AG04449 (cell line): ENCODE data around the gene GABPB2.

Experiments
- CTCF ChIA-PET: fragments of 350-600 bp; formaldehyde crosslinking; extraction: SDS; loops from one replicate; lab custom pipeline; 2021; ENCODE audit warnings: antibody characterized with exemption; lab: Yijun Ruan, JAX
- POLR2A ChIA-PET: fragments of 400-600, 350-600 bp; formaldehyde crosslinking; extraction: SDS; loops from one replicate; lab custom pipeline; 2020; ENCODE audit warnings: antibody characterized with exemption, inconsistent platforms; lab: Yijun Ruan, JAX
- DNase-seq: peaks from one replicate; pipeline ENCODE4 v3.0.0-alpha.2; 2010; ENCODE audit warnings: low read depth, low spot score
- H3K4me3 ChIP-seq: 2 replicates; pipeline ENCODE4 v1.5.1; 2011; ENCODE audit warnings: low read depth, mild to moderate bottlenecking, control low read depth, low read length
- TF ChIP-seq, protein P1 (sequence below): IDR thresholded peaks from one replicate; pipeline ENCODE4 v1.5.1; 2011; ENCODE audit warnings: mild to moderate bottlenecking, moderate library complexity, low read length, control low read depth, inconsistent platforms; ENCODE audit not compliant: insufficient read depth; ENCODE audit errors: missing control alignments

Gene GABPB2

DNA sequence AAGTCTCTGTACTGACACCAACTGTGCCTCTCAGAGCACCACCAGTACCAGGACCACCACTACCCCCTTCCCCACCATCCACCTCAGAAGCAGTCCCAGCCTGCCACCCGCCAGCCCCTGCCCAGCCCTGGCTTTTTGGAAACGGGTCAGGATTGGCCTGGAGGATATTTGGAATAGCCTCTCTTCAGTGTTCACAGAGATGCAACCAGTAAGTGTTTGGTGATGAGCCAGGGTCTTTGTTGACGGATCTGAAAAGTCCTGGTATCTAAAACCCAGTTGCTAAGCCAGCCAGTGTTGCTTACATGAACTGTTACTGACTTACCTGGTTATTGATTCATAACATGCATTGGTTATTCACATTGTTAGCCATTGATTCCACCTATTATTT is 21.9 kb upstream of the GABPB2 start:
- H3K4me3 ChIP-seq, result peak overlapping the region; percentile 74
- POLR2A ChIA-PET, result interaction anchor here (0.9 to 5.5 kb wide), 3 partner anchors 11 to 42 kb away, joined by 3 to 56 read pairs (median 4); partner anchors contain the start of genes CDC42SE1, MINDY1 and MLLT11
- no peak for DNase-seq
- TF ChIP-seq, protein P1, sequence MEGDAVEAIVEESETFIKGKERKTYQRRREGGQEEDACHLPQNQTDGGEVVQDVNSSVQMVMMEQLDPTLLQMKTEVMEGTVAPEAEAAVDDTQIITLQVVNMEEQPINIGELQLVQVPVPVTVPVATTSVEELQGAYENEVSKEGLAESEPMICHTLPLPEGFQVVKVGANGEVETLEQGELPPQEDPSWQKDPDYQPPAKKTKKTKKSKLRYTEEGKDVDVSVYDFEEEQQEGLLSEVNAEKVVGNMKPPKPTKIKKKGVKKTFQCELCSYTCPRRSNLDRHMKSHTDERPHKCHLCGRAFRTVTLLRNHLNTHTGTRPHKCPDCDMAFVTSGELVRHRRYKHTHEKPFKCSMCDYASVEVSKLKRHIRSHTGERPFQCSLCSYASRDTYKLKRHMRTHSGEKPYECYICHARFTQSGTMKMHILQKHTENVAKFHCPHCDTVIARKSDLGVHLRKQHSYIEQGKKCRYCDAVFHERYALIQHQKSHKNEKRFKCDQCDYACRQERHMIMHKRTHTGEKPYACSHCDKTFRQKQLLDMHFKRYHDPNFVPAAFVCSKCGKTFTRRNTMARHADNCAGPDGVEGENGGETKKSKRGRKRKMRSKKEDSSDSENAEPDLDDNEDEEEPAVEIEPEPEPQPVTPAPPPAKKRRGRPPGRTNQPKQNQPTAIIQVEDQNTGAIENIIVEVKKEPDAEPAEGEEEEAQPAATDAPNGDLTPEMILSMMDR, result no peak
- CTCF ChIA-PET, result interaction anchor here (0.6 to 3.8 kb wide), 11 partner anchors 11 to 108 kb away, joined by 3 to 26 read pairs (median 3); partner anchors contain the start of genes CDC42SE1, GABPB2, MLLT11 and TNFAIP8L2

DNA sequence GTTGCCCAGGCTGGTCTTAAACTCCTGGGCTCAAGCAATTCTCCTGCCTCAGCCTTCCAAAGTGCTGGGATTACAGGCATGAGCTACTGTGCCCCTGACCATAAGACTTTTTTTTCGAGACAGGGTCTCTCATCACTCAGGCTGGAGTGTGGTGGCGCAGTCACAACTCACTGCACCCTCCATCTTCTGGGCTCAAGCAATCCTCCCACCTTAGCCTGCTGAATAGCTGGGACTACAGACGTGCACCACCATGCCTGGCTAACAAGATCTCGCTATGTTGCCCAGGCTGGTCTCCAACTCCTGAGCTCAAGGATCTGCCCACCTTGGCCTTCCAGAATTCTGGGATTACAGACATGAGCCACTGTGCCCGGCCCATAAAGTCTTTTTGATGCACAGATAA is 21.1 kb upstream of the GABPB2 start:
- TF ChIP-seq, protein P1, result no peak
- ChIA-PET POLR2A (interaction anchor here (1.8 to 5.5 kb wide), 2 partner anchors 10 to 43 kb away, joined by 4 to 56 read pairs; partner anchors contain the start of genes CDC42SE1, MINDY1 and MLLT11), CTCF (interaction anchor here (0.9 to 3.8 kb wide), 5 partner anchors 9 to 43 kb away, joined by 3 to 24 read pairs (median 3); partner anchors contain the start of genes CDC42SE1, MINDY1 and MLLT11)
- DNase-seq, result no peak
- no peak overlapping the region for H3K4me3 ChIP-seq

DNA sequence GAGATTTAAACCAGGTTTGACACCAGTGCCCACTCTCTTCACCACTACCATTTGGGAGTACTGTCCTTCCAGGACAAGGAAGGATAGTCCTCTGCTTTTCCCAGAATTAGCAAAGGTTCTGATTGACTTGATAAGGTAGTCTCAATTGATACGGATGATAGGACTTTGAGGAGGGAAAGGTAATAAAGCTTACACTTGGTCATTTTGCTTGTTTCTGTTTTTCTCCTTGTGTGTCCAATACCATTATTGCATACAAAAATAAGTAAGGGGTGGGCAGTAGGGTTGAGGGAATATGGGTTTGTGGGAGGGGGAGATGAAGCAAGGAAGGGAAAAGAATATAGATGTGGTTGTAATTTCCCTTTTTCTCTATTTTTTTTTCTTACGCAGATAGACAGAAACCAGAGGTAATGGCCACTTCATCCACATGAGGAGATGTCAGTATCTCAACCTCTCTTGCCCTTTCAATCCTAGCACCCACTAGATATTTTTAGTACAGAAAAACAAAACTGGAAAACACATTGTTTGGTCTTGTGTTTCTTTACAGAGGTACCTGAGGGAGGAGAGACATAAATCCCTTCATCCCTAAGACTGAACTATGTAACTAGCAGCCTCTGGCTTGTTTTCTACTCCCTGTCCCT is 20.4 kb upstream of the GABPB2 start:
- no peak overlapping the region for H3K4me3 ChIP-seq
- ChIA-PET POLR2A (interaction anchor here (5.5 kb wide), 1 partner anchor 10 kb away, joined by 56 read pairs; the partner anchor contains the start of genes CDC42SE1 and MLLT11), CTCF (interaction anchor here (0.9 to 3.8 kb wide), 6 partner anchors 9 to 43 kb away, joined by 3 to 24 read pairs (median 4); partner anchors contain the start of genes CDC42SE1, MINDY1 and MLLT11)
- DNase-seq, result no peak
- TF ChIP-seq, protein P1, result no peak

DNA sequence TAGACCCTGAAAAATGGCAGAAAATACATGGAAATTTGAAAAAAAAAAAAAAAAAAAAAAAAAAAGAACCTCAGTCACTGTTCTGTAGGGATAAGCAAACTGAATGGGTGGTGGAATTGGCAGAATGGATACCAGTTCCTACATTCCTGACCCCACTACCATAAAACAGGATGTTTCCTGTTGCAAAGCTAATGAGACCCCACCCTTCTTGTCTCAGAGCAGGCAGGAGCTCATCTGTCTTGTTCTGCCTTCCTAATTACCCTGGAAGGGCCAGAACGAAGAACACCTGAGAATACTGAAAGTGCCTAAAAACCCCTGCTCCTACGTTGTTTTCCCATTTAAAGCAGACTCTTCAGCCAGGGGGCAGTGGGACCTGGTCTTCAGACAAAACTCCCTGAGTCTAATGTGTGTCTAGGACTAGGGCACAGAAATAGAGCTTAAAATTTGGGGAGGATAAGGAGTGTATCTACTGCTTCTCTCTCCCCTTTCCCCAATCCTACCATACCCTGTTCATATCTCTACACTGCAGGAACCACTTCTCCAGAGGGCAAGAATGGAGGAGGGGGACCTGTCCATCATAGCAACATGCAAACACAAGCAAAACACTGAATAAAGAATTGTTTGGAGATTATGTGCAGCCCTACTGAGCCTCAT is 19.1 kb upstream of the GABPB2 start:
- TF ChIP-seq, protein P1, result no peak
- CTCF ChIA-PET, result interaction anchor here (0.7 to 3.3 kb wide), 5 partner anchors 7 to 57 kb away, joined by 3 to 24 read pairs (median 4); partner anchors contain the start of genes CDC42SE1, GABPB2 and MLLT11
- no peak overlapping the region for H3K4me3 ChIP-seq
- no peak for DNase-seq
- POLR2A ChIA-PET, result interaction anchor here (5.5 kb wide), 1 partner anchor 8 kb away, joined by 56 read pairs; the partner anchor contains the start of genes CDC42SE1 and MLLT11

DNA sequence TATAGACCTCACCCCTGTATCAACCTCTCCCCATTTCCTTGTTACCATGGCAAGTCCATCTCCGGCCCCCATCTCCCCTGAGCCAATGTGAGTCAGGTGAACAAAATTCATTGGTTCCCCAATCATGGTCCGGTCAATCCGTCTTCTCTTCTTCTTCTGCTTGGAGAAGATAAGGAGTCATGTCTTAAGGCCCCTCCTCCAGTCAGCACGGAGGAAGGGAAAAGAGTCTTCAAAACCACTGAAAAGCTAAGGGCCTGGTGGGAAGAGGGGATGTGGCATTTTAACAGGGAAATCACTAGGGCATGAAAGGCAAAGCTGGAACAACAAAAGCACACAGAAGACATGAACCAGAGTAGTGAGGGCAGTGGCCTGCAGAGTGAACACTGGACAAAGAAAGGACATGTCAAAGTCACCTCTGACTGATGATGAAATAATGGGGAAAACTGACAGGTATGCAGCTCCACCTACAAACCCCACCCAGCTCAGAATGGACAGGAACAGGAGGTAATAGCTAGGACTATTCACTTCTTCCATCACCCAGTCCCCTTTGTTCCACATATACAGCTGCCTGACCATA is 15.5 kb upstream of the GABPB2 start:
- no peak for DNase-seq
- TF ChIP-seq, protein P1, result no peak
- no peak overlapping the region for H3K4me3 ChIP-seq
- CTCF ChIA-PET, result interaction anchor here (1.0 kb wide), 1 partner anchor 30 kb away, joined by 3 read pairs; no protein-coding TSS in a partner anchor
- POLR2A ChIA-PET, result no interaction called here
